HG02840 (cell line): ENCODE data around the gene EDEM1.

Source experiments
- ATAC-seq: cut with Tn5 transposase; IDR thresholded peaks from one replicate; pipeline ENCODE4 v1.9.1; 2021; ENCODE audit warnings: mild to moderate bottlenecking, moderate library complexity, moderate number of reproducible peaks; ENCODE audit not compliant: unreplicated experiment, low FRiP score

EDEM1 gene

GRCh38 chr3:5264093-5264600 lies 76.6 kb downstream of the EDEM1 start:
- ATAC-seq, result no peak

- ATAC-seq, result no peak
These were observed 77.6 kb downstream of the EDEM1 start for GRCh38 chr3:5264896-5265770.

GRCh38 chr3:5267252-5267651 lies 79.7 kb downstream of the EDEM1 start:
- no peak for ATAC-seq

- no peak for ATAC-seq
These were observed 80.4 kb downstream of the EDEM1 start for GRCh38 chr3:5267889-5268288.
